ENCODE results near the gene RGS8. TPM values are rescaled to one million over a fixed set of nuclear protein-coding genes. Genes with fewer than 3 reads are reported as not detected.
A peak's percentile ranks its signal among the peaks of the same experiment; 100 is the strongest.
"Not testable (repeated sequence)": the region's sequence is repeated elsewhere in the genome, so short reads cannot be mapped to it uniquely, and the experiment has no call there.

The RGS8 gene
- total and polyA plus RNA-seq, 9 donors: 0.12 to 4.8 (median 0.33) TPM; not detected in 1

- DNase-seq: no peak
- intact Hi-C loops (cut with DNase I): no loop called here
Measured at GRCh38 chr1:182700351-182700709, 15.9 kb upstream of the RGS8 start.

DNA sequence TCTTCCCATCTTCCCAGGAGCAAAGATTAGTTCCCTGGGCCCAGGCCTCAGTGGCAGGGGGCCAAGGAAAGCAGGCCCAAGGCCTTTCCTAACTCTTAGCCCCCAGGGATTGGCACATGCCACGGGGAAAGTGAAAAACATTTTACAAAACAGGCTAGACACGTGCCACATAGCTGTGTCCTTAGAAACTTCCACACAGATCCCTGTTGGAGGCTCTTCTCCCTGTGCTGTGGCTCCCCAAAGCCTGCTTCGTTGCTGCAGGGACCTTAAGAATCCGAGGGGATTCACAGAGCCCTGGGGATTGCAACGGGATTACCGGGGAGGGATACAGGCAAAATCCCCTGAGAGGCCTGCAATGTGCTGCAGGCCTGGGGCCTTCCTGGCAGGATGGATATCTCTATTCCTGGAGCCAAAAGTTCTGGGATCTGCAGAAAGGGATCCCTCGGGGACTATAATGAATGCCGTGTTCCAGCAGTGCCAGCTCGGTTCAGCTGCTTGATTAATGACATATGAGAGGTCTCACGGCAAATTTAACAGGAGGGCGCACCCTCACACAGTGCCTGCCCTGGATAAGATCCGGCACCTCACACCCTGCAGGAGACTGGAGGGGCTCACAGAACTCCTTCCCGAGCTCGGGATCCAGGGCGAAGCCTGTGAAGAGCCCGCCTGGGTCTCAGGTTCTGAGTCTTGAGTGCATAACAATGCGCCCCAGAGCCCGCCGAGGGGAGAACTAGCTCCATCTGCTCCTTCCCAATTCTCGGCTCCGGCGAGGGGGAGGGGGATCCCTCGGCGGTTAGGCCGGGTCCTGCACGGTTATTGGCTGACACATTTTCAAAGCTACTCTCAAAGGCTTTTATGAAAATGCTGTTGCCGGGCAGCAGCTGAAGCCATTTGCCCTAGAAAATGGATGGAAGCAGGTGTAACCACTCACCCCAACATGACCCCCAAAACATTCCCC is 15.3 kb upstream of the RGS8 start:
- peak in 4 of 5 donors; percentile 21 to 56 (median 38) for DNase-seq

More at GRCh38 chr1:182700351-182700709, 15.9 kb upstream of the RGS8 start:
- Histone ChIP-seq H3K36me3 (no peaks in the 10 kb centered on the region), H3K9me3 (no peaks in the 10 kb centered on the region), H3K4me3 (no peak overlapping the region), H3K4me1 (ENCODE audit: insufficient read depth) (peaks cover 9% of the 10 kb centered on the region), H3K27ac (no peak overlapping the region), H3K27me3 (no peaks in the 10 kb centered on the region)
- TF ChIP-seq CTCF (IDR thresholded peaks at IDR 0.05) (no peak), POLR2A (IDR thresholded peaks at IDR 0.05) (no peak), EP300 (IDR thresholded peaks at IDR 0.05) (no peak)
- 86 to 87% (median 86%) methylated on average over 9 of the region's 9 CpGs for WGBS, 3 donors

DNA sequence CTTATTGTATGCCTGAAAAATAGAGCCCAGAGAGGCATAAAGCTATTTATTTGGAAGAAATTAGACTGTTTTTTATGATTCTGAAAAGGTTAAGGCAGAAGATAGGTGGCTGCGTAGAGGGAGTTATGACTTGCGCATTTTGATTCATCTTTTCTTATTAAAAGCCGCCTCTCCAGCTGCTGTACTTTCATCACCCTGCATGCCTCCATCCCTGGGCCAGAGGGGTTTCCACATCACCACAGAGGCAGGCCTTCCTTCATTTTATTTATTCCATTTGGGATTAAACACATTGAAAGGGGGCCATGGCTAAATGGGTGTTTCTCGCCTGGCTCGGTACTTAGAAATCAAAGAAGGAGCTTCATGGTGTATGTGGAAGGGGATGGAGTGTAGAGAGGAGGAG is 14.6 kb upstream of the RGS8 start:
- no peak overlapping the region for H3K27ac ChIP-seq
- DNase-seq: no peak
- TF ChIP-seq CTCF (IDR thresholded peaks at IDR 0.05) (no peak), POLR2A (IDR thresholded peaks at IDR 0.05) (no peak), EP300 (IDR thresholded peaks at IDR 0.05) (no peak)
- intact Hi-C loops (cut with DNase I): no loop called here
- H3K27me3 ChIP-seq: no peaks in the 10 kb centered on the region
- H3K9me3 ChIP-seq: no peaks in the 10 kb centered on the region
- 80 to 87% (median 86%) methylated on average over 5 of the region's 5 CpGs for WGBS, 3 donors
- peaks cover 9% of the 10 kb centered on the region for H3K4me1 ChIP-seq (ENCODE audit: insufficient read depth)
- no peak overlapping the region for H3K4me3 ChIP-seq
- H3K36me3 ChIP-seq: no peaks in the 10 kb centered on the region

More for the DNA sequence above, 15.3 kb upstream of the RGS8 start:
- Histone ChIP-seq H3K36me3 (no peaks in the 10 kb centered on the region), H3K4me3 (no peak overlapping the region), H3K27me3 (no peaks in the 10 kb centered on the region), H3K27ac (no peak overlapping the region), H3K4me1 (ENCODE audit: insufficient read depth) (peaks cover 9% of the 10 kb centered on the region), H3K9me3 (no peaks in the 10 kb centered on the region)
- intact Hi-C loops (cut with DNase I): no loop called here
- TF ChIP-seq CTCF (IDR thresholded peaks at IDR 0.05): no peak
- no peak for TF ChIP-seq EP300 (IDR thresholded peaks at IDR 0.05)
- no peak for TF ChIP-seq POLR2A (IDR thresholded peaks at IDR 0.05)
- WGBS, 3 donors: 63 to 67% (median 65%) methylated on average over 22 to 27 of the region's 27 CpGs

GRCh38 chr1:182693139-182693538 is 8.8 kb upstream of the RGS8 start:
- DNase-seq; H3K4me3 ChIP-seq; intact Hi-C loops (cut with DNase I); H3K9me3 ChIP-seq; H3K27me3 ChIP-seq; H3K27ac ChIP-seq; H3K36me3 ChIP-seq; H3K4me1 ChIP-seq (ENCODE audit: insufficient read depth): not testable (repeated sequence)

GRCh38 chr1:182690886-182691443 is 6.6 kb upstream of the RGS8 start:
- H3K27ac ChIP-seq: no peak overlapping the region
- H3K27me3 ChIP-seq: no peaks in the 10 kb centered on the region
- no peak for DNase-seq
- no peaks in the 10 kb centered on the region for H3K36me3 ChIP-seq
- H3K9me3 ChIP-seq: no peaks in the 10 kb centered on the region
- TF ChIP-seq CTCF (IDR thresholded peaks at IDR 0.05) (no peak), EP300 (IDR thresholded peaks at IDR 0.05) (no peak), POLR2A (IDR thresholded peaks at IDR 0.05) (no peak)
- no peak overlapping the region for H3K4me3 ChIP-seq
- H3K4me1 ChIP-seq (ENCODE audit: insufficient read depth): no peaks in the 10 kb centered on the region
- WGBS, 3 donors: 51 to 96% (median 95%) methylated on average over 1 of the region's 1 CpG
- intact Hi-C loops (cut with DNase I): no loop called here
